Measurements from ENCODE around the gene P3H3. TPM values are rescaled to one million over a fixed set of nuclear protein-coding genes. Genes with fewer than 3 reads are reported as not detected.
A peak's percentile ranks its signal among the peaks of the same experiment; 100 is the strongest.

The P3H3 gene
- total RNA-seq, 4 donors from 2014 or later = 2.6 to 6.6 (median 4.4) TPM

DNA sequence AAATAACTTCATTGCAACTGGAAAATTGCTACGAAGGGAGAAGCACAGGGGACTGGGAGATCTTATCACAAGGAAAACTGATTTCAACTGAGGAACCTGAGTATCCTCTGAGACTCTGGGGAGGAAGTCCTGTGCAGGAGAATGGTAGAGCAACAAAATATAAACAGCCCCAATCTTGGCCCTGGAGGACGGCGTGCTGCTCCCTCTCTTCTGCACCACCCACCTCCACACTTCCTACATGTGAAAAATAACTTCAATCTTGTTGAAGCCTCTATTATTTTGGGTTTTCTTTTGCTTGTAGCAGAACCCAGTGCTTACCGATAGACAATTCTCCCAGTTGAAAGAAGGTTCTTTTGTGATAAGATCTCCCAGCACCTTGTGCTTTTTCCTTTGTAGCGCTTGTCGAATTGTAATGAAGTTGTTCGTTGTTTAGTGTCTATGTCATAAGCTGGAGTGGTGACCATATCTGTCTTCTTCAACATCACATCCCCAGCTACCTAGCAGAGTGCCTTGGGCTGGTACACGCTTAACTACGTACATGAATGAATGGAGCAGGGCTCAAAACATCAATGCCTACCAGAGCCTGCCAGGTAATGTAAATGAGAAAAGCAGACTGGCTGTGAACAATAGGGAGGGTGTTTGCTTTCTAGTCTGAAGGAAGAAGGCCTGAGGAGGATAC is 41.7 kb upstream of the P3H3 start:
- TF ChIP-seq, protein P1, sequence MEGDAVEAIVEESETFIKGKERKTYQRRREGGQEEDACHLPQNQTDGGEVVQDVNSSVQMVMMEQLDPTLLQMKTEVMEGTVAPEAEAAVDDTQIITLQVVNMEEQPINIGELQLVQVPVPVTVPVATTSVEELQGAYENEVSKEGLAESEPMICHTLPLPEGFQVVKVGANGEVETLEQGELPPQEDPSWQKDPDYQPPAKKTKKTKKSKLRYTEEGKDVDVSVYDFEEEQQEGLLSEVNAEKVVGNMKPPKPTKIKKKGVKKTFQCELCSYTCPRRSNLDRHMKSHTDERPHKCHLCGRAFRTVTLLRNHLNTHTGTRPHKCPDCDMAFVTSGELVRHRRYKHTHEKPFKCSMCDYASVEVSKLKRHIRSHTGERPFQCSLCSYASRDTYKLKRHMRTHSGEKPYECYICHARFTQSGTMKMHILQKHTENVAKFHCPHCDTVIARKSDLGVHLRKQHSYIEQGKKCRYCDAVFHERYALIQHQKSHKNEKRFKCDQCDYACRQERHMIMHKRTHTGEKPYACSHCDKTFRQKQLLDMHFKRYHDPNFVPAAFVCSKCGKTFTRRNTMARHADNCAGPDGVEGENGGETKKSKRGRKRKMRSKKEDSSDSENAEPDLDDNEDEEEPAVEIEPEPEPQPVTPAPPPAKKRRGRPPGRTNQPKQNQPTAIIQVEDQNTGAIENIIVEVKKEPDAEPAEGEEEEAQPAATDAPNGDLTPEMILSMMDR (IDR thresholded peaks at IDR 0.05) = no peak
- no peak for TF ChIP-seq POLR2A (IDR thresholded peaks at IDR 0.05)
- WGBS, 2 donors = 72 to 79% methylated on average over 9 of the region's 9 CpGs
- intact Hi-C loops (cut with DNase I) = no loop called here
- DNase-seq = no peak
- Histone ChIP-seq H3K4me1 (peaks cover 0 to 8% (median 0%) of the 10 kb centered on the region in 3 donors), H3K27ac (no peak overlapping the region), H3K9me3 (no peaks in the 10 kb centered on the region), H3K4me3 (no peak overlapping the region), H3K36me3 (no peaks in the 10 kb centered on the region), H3K27me3 (no peaks in the 10 kb centered on the region)

GRCh38 chr12:6787309-6787708 is 40.9 kb upstream of the P3H3 start:
- intact Hi-C loops (cut with DNase I) = no loop called here
- H3K27me3 ChIP-seq = no peaks in the 10 kb centered on the region
- no peak for DNase-seq

DNA sequence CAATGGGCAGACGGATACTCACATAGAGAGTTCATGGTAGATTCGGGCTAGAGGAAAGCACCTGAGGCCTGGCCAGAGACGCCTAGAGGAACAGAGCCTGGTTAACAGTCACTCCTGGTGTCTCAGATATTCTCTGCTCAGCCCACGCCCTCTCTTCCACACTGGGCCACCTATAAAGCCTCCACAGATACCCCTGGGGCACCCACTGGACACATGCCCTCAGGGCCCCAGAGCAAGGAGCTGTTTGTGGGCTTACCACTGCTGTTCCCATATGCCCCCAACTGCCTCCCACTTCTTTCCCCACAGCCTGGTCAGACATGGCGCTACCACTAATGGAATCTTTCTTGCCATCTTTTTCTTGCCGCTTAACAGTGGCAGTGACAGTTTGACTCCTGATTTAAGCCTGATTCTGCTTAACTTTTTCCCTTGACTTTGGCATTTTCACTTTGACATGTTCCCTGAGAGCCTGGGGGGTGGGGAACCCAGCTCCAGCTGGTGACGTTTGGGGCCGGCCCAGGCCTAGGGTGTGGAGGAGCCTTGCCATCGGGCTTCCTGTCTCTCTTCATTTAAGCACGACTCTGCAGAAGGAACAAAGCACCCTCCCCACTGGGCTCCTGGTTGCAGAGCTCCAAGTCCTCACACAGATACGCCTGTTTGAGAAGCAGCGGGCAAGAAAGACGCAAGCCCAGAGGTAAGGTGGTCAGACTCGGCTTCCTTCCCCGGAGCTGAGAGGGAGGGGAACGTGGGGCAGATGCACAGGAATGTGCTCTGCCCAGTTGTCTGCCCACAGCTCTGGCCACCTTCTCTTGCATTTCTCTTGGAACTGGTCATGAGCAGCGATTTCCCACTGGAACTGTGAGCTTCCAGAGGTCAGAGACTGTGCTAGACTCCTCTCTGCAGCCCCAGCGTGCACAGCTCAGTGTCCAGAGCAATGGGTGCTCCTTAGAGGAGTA is 39.0 kb upstream of the P3H3 start, which contains the start of gene CD4:
Gene CD4 (plus strand): TSS at position 557 of the 953 bp plus-strand sequence. CDS start 10,611 bp downstream, outside the sequence.
- intact Hi-C loops (cut with DNase I) = no loop called here
- Histone ChIP-seq H3K9me3 (no peaks in the 10 kb centered on the region), H3K36me3 (no peaks in the 10 kb centered on the region), H3K27me3 (no peaks in the 10 kb centered on the region), H3K4me1 (peaks cover 0 to 18% (median 6%) of the 10 kb centered on the region in 3 donors), H3K4me3 (peak within 1 kb of the TSS in 3 of 4 donors; percentile 25 to 39 (median 36)), H3K27ac (peak within 1 kb of the TSS; percentile 39 to 87 (median 65))
- DNase-seq = no peak
- peak in 2 of 4 donors; percentile 42 to 63 for TF ChIP-seq POLR2A (IDR thresholded peaks at IDR 0.05)
- TF ChIP-seq, protein P1 (IDR thresholded peaks at IDR 0.05) = no peak
- 51 to 70% methylated on average over 7 to 14 of the region's 18 CpGs for WGBS, 2 donors

More at GRCh38 chr12:6787309-6787708, 40.9 kb upstream of the P3H3 start:
- H3K9me3 ChIP-seq = no peaks in the 10 kb centered on the region
- no peak overlapping the region for H3K4me3 ChIP-seq
- H3K36me3 ChIP-seq = no peaks in the 10 kb centered on the region
- WGBS, 2 donors = 88 to 90% methylated on average over 5 of the region's 5 CpGs
- peaks cover 0 to 8% (median 0%) of the 10 kb centered on the region in 3 donors for H3K4me1 ChIP-seq
- TF ChIP-seq, protein P1 (IDR thresholded peaks at IDR 0.05) = no peak
- TF ChIP-seq POLR2A (IDR thresholded peaks at IDR 0.05) = no peak
- no peak overlapping the region for H3K27ac ChIP-seq

GRCh38 chr12:6790496-6791150 is 37.6 kb upstream of the P3H3 start:
- H3K27me3 ChIP-seq = no peaks in the 10 kb centered on the region
- TF ChIP-seq, protein P1 (IDR thresholded peaks at IDR 0.05) = no peak
- no peak for TF ChIP-seq POLR2A (IDR thresholded peaks at IDR 0.05)
- peak overlapping the region in 2 of 4 donors; percentile 35 to 72 for H3K27ac ChIP-seq
- peak overlapping the region in 2 of 4 donors; percentile 20 to 39 for H3K4me3 ChIP-seq
- no peaks in the 10 kb centered on the region for H3K36me3 ChIP-seq
- no peak for DNase-seq
- H3K9me3 ChIP-seq = no peaks in the 10 kb centered on the region
- H3K4me1 ChIP-seq = peaks cover 0 to 18% (median 6%) of the 10 kb centered on the region in 3 donors
- intact Hi-C loops (cut with DNase I) = no loop called here
- 77 to 84% methylated on average over 9 to 11 of the region's 12 CpGs for WGBS, 2 donors

Data from esophagus squamous epithelium (tissue), 5 donors.